OCI-LY3 (cell line): ENCODE results near the gene TRMT112.

Source experiments
- H2AFZ ChIP-seq: fragments of 200-600, 300-600 bp; shearing (Covaris generic); 2 replicates; pipeline ENCODE4 v1.6.0; 2014; ENCODE audit warnings: antibody characterized with exemption, low read depth, low read length
- H3K27ac ChIP-seq: fragments of 200-600, 300-600 bp; sonication (generic); 2 replicates; pipeline ENCODE4 v1.5.1; 2014; ENCODE audit warnings: mild to moderate bottlenecking, low read length, moderate library complexity, mixed read lengths
- H3K27me3 ChIP-seq: fragments of 200-600, 300-600 bp; sonication (generic); 2 replicates; pipeline ENCODE4 v1.6.1; 2014; ENCODE audit warnings: low read depth, low read length, mixed read lengths
- H3K36me3 ChIP-seq: fragments of 200-600, 300-600 bp; sonication (generic); replicated peaks from 2 replicates; pipeline ENCODE3; 2014; ENCODE audit warnings: low read depth, low read length, mixed read lengths
- H3K4me1 ChIP-seq: fragments of 300-600, 200-600 bp; sonication (generic); 2 replicates; pipeline ENCODE4 v1.6.1; 2014; ENCODE audit warnings: low read length, mixed read lengths
- H3K4me2 ChIP-seq: fragments of 200-600, 300-600 bp; sonication (generic); 2 replicates; pipeline ENCODE4 v1.6.1; 2014; ENCODE audit warnings: low read length, mixed read lengths
- H3K4me3 ChIP-seq: fragments of 300-600, 200-600 bp; sonication (generic); 2 replicates; pipeline ENCODE4 v1.5.1; 2014; ENCODE audit warnings: antibody characterized with exemption, mild to moderate bottlenecking, low read length, moderate library complexity
- H3K79me2 ChIP-seq: fragments of 300-600, 200-600 bp; shearing (Covaris generic); 2 replicates; pipeline ENCODE4 v1.6.1; 2014; ENCODE audit warnings: mild to moderate bottlenecking, low read length, mixed read lengths
- H3K9ac ChIP-seq: fragments of 300-600, 200-600 bp; shearing (Covaris generic); 2 replicates; pipeline ENCODE4 v1.6.0; 2014; ENCODE audit warnings: mild to moderate bottlenecking, low read length, moderate library complexity
- H3K9me3 ChIP-seq: fragments of 200-600, 300-600 bp; shearing (Covaris generic); 2 replicates; pipeline ENCODE4 v1.6.1; 2014; ENCODE audit warnings: low read length, mixed read lengths; ENCODE audit not compliant: insufficient read depth
- H4K20me1 ChIP-seq: fragments of 200-600, 300-600 bp; sonication (generic); 2 replicates; pipeline ENCODE4 v1.6.1; 2016; ENCODE audit warnings: low read length, mixed read lengths; ENCODE audit not compliant: insufficient read depth
- EZH2phosphoT487 ChIP-seq: fragments of 200-600 bp; shearing (Covaris generic); IDR thresholded peaks from 2 replicates; pipeline ENCODE4 v1.6.1; 2018; ENCODE audit warnings: antibody characterized with exemption, mixed run types, low read depth
- TF ChIP-seq, protein P1 (sequence below): fragments of 200-600, 300-600 bp; sonication (generic); IDR thresholded peaks from 2 replicates; pipeline ENCODE4 v1.5.1; 2014; ENCODE audit warnings: antibody characterized with exemption, low read length, low read depth

The TRMT112 gene

DNA sequence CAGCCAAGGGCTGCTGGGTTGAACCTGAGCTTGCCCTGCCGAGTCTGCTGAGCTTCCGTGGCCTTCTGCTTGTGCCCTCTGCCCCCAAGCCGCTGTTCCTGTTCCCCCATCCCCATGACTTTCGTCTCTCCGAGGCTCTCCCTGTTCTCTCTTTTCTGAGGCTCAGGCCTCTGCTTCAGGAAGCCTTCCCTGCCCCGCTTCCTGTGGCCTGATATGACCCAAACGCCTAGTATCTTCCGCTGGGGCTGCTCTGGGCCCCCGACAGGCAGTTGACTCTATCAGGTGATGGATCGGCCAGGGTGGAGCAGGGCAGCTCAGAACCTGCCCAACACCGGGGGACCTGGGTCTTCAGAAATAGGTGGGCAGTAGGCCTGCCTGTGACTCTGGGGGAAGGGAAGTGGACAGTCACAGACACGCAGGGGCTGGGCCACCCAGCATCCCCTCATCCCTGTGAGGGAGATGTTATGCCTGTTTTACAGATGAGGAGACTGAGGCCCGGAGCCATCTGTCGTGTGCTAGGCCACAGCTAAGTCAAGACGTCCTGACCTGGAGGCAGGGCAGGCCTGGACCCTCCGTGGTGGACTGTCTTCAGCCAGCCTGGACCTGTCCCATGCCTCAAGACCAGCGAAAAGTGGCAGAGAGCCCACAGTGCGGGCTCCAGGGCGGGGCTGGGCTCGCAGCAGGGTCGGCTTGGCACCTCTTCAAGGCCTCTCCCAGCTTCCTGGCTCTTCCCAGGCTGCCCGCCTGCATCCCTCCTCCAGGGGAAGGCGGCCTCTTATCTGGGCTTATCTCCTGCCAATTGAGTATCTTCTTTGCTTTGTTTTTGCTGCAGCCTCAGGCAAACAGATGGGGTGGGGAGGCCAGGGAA lies 49.1 kb downstream of the TRMT112 start:
- Histone ChIP-seq H3K4me1 (peaks cover 20% of the 10 kb centered on the region), H3K36me3 (peaks cover 14% of the 10 kb centered on the region), H3K27ac (peak overlapping the region; percentile 85), H4K20me1 (no peaks in the 10 kb centered on the region), H3K4me2 (peak overlapping the region; percentile 97), H3K9ac (peak overlapping the region; percentile 89), H3K4me3 (peak overlapping the region; percentile 88), H3K9me3 (no peaks in the 10 kb centered on the region), H3K27me3 (no peaks in the 10 kb centered on the region), H3K79me2 (peaks cover 17% of the 10 kb centered on the region), H2AFZ (no peak overlapping the region)
- TF ChIP-seq, protein P1, sequence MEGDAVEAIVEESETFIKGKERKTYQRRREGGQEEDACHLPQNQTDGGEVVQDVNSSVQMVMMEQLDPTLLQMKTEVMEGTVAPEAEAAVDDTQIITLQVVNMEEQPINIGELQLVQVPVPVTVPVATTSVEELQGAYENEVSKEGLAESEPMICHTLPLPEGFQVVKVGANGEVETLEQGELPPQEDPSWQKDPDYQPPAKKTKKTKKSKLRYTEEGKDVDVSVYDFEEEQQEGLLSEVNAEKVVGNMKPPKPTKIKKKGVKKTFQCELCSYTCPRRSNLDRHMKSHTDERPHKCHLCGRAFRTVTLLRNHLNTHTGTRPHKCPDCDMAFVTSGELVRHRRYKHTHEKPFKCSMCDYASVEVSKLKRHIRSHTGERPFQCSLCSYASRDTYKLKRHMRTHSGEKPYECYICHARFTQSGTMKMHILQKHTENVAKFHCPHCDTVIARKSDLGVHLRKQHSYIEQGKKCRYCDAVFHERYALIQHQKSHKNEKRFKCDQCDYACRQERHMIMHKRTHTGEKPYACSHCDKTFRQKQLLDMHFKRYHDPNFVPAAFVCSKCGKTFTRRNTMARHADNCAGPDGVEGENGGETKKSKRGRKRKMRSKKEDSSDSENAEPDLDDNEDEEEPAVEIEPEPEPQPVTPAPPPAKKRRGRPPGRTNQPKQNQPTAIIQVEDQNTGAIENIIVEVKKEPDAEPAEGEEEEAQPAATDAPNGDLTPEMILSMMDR: no peak
- no peak for TF ChIP-seq EZH2phosphoT487

DNA sequence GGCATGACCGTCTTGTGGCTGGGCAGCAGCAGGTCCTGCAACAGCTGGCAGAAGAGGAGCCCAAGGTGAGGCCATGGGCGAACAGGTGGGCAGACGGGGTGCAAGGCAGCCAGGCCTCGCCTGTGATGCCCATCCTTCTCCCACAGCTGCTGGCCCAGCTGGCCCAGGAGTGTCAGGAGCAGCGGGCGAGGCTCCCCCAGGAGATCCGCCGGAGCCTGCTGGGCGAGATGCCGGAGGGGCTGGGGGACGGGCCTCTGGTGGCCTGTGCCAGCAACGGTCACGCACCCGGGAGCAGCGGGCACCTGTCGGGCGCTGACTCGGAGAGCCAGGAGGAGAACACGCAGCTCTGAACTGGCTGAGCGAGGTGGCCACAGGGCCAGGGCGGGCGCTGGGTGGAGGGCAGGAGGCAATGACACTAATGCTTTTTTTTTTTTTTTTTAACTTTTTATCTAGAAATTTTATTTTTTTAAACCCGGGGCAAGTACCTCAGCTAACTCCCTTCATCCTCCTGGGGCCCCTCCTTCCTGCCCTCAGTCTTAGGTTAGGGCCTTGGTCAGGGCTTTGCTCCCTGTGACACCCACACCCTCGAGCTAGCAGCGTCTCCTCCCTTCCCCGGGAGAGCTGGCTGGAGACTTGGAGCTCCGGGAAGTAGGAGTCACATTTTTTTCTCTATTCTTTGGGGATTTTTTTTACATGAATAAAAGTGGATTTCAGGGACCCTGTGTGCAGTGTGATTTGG lies 50.0 kb downstream of the TRMT112 start:
- no peak overlapping the region for H3K4me3 ChIP-seq
- TF ChIP-seq EZH2phosphoT487: no peak
- no peak overlapping the region for H3K27ac ChIP-seq
- peaks cover 19% of the 10 kb centered on the region for H3K36me3 ChIP-seq
- no peaks in the 10 kb centered on the region for H3K9me3 ChIP-seq
- H3K4me1 ChIP-seq: peaks cover 18% of the 10 kb centered on the region
- H3K27me3 ChIP-seq: no peaks in the 10 kb centered on the region
- no peaks in the 10 kb centered on the region for H4K20me1 ChIP-seq
- H3K79me2 ChIP-seq: peaks cover 14% of the 10 kb centered on the region
- no peak overlapping the region for H3K9ac ChIP-seq
- H3K4me2 ChIP-seq: no peak overlapping the region
- H2AFZ ChIP-seq: no peak overlapping the region
